ENCODE results near the gene ITGAX.

Gene ITGAX

DNA sequence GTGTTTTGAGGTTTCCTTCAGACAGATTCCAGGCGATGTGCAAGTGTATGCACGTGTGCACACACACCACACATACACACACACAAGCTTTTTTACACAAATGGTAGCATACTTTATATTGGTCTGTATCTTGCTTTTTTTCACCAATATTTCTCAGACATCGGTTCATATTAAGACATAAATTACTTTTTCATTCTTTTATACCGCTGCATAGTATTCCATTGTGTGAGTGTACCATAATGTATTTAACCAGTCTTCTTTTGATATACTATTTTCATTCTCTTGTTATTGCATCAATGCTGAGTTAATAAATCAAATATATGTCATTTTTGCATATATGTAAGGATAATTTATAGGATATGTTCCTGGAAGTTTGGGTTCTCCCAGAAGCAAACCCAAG lies 22.4 kb upstream of the ITGAX start:
- peak; percentile 85; the same call in 1 of the 2 replicates for TF ChIP-seq ZNF8 (CRISPR knock-in tag; IDR thresholded peaks at IDR 0.05)
- TF ChIP-seq, protein P1, sequence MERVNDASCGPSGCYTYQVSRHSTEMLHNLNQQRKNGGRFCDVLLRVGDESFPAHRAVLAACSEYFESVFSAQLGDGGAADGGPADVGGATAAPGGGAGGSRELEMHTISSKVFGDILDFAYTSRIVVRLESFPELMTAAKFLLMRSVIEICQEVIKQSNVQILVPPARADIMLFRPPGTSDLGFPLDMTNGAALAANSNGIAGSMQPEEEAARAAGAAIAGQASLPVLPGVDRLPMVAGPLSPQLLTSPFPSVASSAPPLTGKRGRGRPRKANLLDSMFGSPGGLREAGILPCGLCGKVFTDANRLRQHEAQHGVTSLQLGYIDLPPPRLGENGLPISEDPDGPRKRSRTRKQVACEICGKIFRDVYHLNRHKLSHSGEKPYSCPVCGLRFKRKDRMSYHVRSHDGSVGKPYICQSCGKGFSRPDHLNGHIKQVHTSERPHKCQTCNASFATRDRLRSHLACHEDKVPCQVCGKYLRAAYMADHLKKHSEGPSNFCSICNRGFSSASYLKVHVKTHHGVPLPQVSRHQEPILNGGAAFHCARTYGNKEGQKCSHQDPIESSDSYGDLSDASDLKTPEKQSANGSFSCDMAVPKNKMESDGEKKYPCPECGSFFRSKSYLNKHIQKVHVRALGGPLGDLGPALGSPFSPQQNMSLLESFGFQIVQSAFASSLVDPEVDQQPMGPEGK (CRISPR knock-in tag; IDR thresholded peaks at IDR 0.05; ENCODE audit: borderline replicate concordance), result no peak
- ATAC-seq, result no peak

GRCh38 chr16:31333686-31334649 lies 21.0 kb upstream of the ITGAX start:
- TF ChIP-seq PPARA (CRISPR knock-in tag; IDR thresholded peaks at IDR 0.05; ENCODE audit: borderline replicate concordance) (no peak), ZNF565 (CRISPR knock-in tag; conservative IDR thresholded peaks at IDR 0.05; ENCODE audit: low read depth) (no peak), TSHZ2 (CRISPR knock-in tag; IDR thresholded peaks at IDR 0.05) (no peak), TCF4 (CRISPR knock-in tag; IDR thresholded peaks at IDR 0.05; ENCODE audit: borderline replicate concordance) (no peak), RARB (CRISPR knock-in tag; IDR thresholded peaks at IDR 0.05) (no peak), POU6F1 (CRISPR knock-in tag; IDR thresholded peaks at IDR 0.05; ENCODE audit: borderline replicate concordance, low read depth) (no peak), ZFP30 (CRISPR knock-in tag; IDR thresholded peaks at IDR 0.05) (no peak), ZNF8 (CRISPR knock-in tag; IDR thresholded peaks at IDR 0.05) (no peak), ARNTL (CRISPR knock-in tag; IDR thresholded peaks at IDR 0.05; ENCODE audit: borderline replicate concordance, low read depth) (no peak), CSDC2 (CRISPR knock-in tag; IDR thresholded peaks at IDR 0.05) (no peak), OSR1 (CRISPR knock-in tag; IDR thresholded peaks at IDR 0.05) (no peak), ZC3H10 (CRISPR knock-in tag; IDR thresholded peaks at IDR 0.05) (no peak), GLIS3 (CRISPR knock-in tag; IDR thresholded peaks at IDR 0.05) (no peak), BACH2 (CRISPR knock-in tag; IDR thresholded peaks at IDR 0.05; ENCODE audit: borderline replicate concordance) (no peak), ZNF70 (CRISPR knock-in tag; IDR thresholded peaks at IDR 0.05) (no peak)
- ATAC-seq, result peak; percentile 67

DNA sequence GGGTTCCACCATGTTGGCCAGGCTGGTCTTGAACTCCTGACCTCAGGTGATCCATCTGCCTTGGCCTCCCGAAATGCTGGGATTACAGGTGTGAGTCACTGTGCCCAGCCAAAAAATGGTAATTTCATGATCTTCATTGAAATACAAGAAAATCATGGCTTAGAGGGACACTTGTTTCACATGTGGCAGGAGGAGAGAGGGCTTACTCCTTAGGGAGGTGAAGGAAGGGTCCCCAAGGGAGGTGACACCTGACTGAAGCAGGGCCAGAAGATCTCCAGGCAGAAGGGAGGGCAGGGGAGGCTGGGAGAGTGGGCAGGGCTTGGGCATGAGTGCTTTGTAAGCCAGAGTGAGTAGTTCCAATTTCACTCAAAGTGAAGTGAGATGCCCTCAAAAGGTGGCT lies 20.0 kb upstream of the ITGAX start:
- TF ChIP-seq CSRNP3 (CRISPR knock-in tag; IDR thresholded peaks at IDR 0.05), result no peak
- TF ChIP-seq ZNF70 (CRISPR knock-in tag; IDR thresholded peaks at IDR 0.05), result no peak
- no peak for TF ChIP-seq SNAI2 (CRISPR knock-in tag; IDR thresholded peaks at IDR 0.05)
- no peak for TF ChIP-seq TOX (CRISPR knock-in tag; IDR thresholded peaks at IDR 0.05; ENCODE audit: borderline replicate concordance)
- no peak for TF ChIP-seq BACH2 (CRISPR knock-in tag; IDR thresholded peaks at IDR 0.05; ENCODE audit: borderline replicate concordance)
- no peak for TF ChIP-seq ARNTL (CRISPR knock-in tag; IDR thresholded peaks at IDR 0.05; ENCODE audit: borderline replicate concordance, low read depth)
- TF ChIP-seq ZFP30 (CRISPR knock-in tag; IDR thresholded peaks at IDR 0.05), result no peak
- TF ChIP-seq CREB5 (CRISPR knock-in tag; IDR thresholded peaks at IDR 0.05; ENCODE audit: low read depth), result no peak
- no peak for TF ChIP-seq TSHZ2 (CRISPR knock-in tag; IDR thresholded peaks at IDR 0.05)
- ATAC-seq, result no peak
